ENCODE results near the gene GABRR1.

DNA sequence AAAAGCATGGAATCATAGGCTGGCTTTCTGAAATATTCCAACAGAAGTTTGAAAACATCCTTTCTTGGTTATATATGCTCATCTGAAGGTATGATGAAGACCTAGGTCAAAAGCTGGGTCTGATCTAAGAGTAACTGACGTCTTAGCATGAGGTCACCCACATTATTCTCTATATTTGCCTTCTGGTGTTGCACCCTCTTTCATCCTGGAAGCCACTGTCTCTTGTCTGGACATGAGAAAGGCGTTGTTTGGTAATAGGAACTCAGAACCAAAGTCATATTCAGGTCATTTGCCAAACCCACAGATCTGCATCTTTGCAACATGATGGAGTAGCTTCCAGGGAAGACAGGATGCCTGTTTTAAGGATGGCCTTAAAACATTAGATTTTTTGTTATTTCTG, 17.6 kb downstream of the GABRR1 start:
- TF ChIP-seq, protein P1, sequence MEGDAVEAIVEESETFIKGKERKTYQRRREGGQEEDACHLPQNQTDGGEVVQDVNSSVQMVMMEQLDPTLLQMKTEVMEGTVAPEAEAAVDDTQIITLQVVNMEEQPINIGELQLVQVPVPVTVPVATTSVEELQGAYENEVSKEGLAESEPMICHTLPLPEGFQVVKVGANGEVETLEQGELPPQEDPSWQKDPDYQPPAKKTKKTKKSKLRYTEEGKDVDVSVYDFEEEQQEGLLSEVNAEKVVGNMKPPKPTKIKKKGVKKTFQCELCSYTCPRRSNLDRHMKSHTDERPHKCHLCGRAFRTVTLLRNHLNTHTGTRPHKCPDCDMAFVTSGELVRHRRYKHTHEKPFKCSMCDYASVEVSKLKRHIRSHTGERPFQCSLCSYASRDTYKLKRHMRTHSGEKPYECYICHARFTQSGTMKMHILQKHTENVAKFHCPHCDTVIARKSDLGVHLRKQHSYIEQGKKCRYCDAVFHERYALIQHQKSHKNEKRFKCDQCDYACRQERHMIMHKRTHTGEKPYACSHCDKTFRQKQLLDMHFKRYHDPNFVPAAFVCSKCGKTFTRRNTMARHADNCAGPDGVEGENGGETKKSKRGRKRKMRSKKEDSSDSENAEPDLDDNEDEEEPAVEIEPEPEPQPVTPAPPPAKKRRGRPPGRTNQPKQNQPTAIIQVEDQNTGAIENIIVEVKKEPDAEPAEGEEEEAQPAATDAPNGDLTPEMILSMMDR (IDR thresholded peaks at IDR 0.05; ENCODE audit: borderline replicate concordance, extremely low read depth, low read length, poor library complexity, severe bottlenecking) = no peak
- TF ChIP-seq EZH2 (IDR thresholded peaks at IDR 0.05; ENCODE audit: borderline replicate concordance, low read depth, low read length, severe bottlenecking) = no peak

All from DND-41 (cell line).